GM18517 (cell line): ENCODE measurements around the gene LRRC4C.
"Not testable (repeated sequence)": the region's sequence is repeated elsewhere in the genome, so short reads cannot be mapped to it uniquely, and the experiment has no call there.

Experiments used
- ATAC-seq: cut with Tn5 transposase; IDR thresholded peaks from one replicate; pipeline ENCODE4 v1.9.1; 2021; ENCODE audit warnings: mild to moderate bottlenecking, moderate library complexity; ENCODE audit not compliant: unreplicated experiment

Gene LRRC4C

GRCh38 chr11:41042688-41043087 is 416.8 kb downstream of the LRRC4C start:
- ATAC-seq = no peak

- no peak for ATAC-seq
Observed at GRCh38 chr11:41040474-41040873, 419.0 kb downstream of the LRRC4C start.

- ATAC-seq = no peak
Observed at GRCh38 chr11:41039592-41039991, 419.9 kb downstream of the LRRC4C start.

- ATAC-seq = no peak
Observed at GRCh38 chr11:41031551-41032060, 427.8 kb downstream of the LRRC4C start.

- no peak for ATAC-seq
Observed at GRCh38 chr11:41020259-41020658, 439.2 kb downstream of the LRRC4C start.

GRCh38 chr11:41019666-41020065 is 439.8 kb downstream of the LRRC4C start:
- not testable (repeated sequence) for ATAC-seq

- ATAC-seq = no peak
Observed at GRCh38 chr11:41018224-41018623, 441.2 kb downstream of the LRRC4C start.

- no peak for ATAC-seq
Observed at GRCh38 chr11:41010361-41011050, 448.9 kb downstream of the LRRC4C start.

- no peak for ATAC-seq
Observed at GRCh38 chr11:41005986-41006385, 453.5 kb downstream of the LRRC4C start.

GRCh38 chr11:41003339-41004282 is 455.8 kb downstream of the LRRC4C start:
- ATAC-seq = no peak

GRCh38 chr11:40998920-40999319 is 460.5 kb downstream of the LRRC4C start:
- ATAC-seq = no peak

GRCh38 chr11:40987776-40988435 is 471.5 kb downstream of the LRRC4C start:
- no peak for ATAC-seq

GRCh38 chr11:40986320-40986719 is 473.1 kb downstream of the LRRC4C start:
- ATAC-seq = no peak

GRCh38 chr11:40975076-40975475 is 484.4 kb downstream of the LRRC4C start:
- ATAC-seq = no peak

GRCh38 chr11:40974186-40974795 is 485.2 kb downstream of the LRRC4C start:
- no peak for ATAC-seq

GRCh38 chr11:40958707-40959106 is 500.7 kb downstream of the LRRC4C start:
- ATAC-seq = no peak

GRCh38 chr11:40952479-40952878 is 507.0 kb downstream of the LRRC4C start:
- ATAC-seq = no peak

GRCh38 chr11:40938002-40938401 is 521.5 kb downstream of the LRRC4C start:
- no peak for ATAC-seq

GRCh38 chr11:40924915-40925314 is 534.5 kb downstream of the LRRC4C start:
- no peak for ATAC-seq

GRCh38 chr11:40921246-40921645 is 538.2 kb downstream of the LRRC4C start:
- ATAC-seq = no peak

- not testable (repeated sequence) for ATAC-seq
Observed at GRCh38 chr11:40910774-40911173, 548.7 kb downstream of the LRRC4C start.
